K562 (cell line): ENCODE data around the gene BPIFB2. TPM values are rescaled to one million over a fixed set of nuclear protein-coding genes. Genes with fewer than 3 reads are reported as not detected.

Experiments used
- ATAC-seq: fragments of 200-7000 bp; cut with Tn5 transposase; 3 replicates; pipeline ENCODE4 v1.9.1; 2020; ENCODE audit warnings: moderate library complexity
- BruUV-seq: library from RNA; stranded (reverse); fragments of 400-500 nt; replicated peaks from 2 replicates; lab custom pipeline; 2021; lab: Mats Ljungman, UMichigan
- CTCF ChIA-PET: fragments of 300-600 bp; formaldehyde crosslinking; extraction: SDS; loops from one replicate; lab custom pipeline; 2021; ENCODE audit warnings: low intra/inter-chr PET ratio; lab: Yijun Ruan, JAX
- POLR2A ChIA-PET: fragments of 300-600, 350-650 bp; sonication (Branson Sonifier 250); formaldehyde crosslinking; extraction: SDS; loops from one replicate; lab custom pipeline; 2021; ENCODE audit warnings: antibody characterized with exemption, inconsistent platforms; lab: Yijun Ruan, JAX
- DNase-seq, 4 experiments: peaks; one replicate each; pipeline versions ENCODE4 v3.0.0 to v3.0.0-alpha.2; 2011 to 2018; ENCODE audit warnings: low spot score in 3 of 4, mixed read lengths in 3 of 4; ENCODE audit errors: extremely low read depth in 1 of 4
- FAIRE-seq: peaks from 2 replicates; lab custom pipeline; 2011; peaks lifted over from hg19 to GRCh38; lab: Jason Lieb, UNC
- H2AFZ ChIP-seq: 2 replicates; pipeline ENCODE4 v1.6.0; 2011; ENCODE audit warnings: low read depth, low read length, control low read depth, inconsistent platforms
- H3K27ac ChIP-seq: fragments of 200-600 bp; 3 replicates; pipeline ENCODE4 v1.8.0; 2011; ENCODE audit warnings: low read depth, mild to moderate bottlenecking, control low read depth, inconsistent platforms, low read length, moderate library complexity, mixed read lengths; ENCODE audit errors: extremely low read depth
- H3K27me3 ChIP-seq, 2 experiments: fragments of 300-600 bp in 1 of 2; 2 replicates in 1 of 2; 3 replicates in 1 of 2; pipeline versions ENCODE4 v1.6.0 to v1.8.0; 2011; ENCODE audit warnings: inconsistent platforms in 2 of 2, low read length in 2 of 2, mild to moderate bottlenecking in 1 of 2, mixed read lengths in 1 of 2, moderate library complexity in 1 of 2; ENCODE audit not compliant: control insufficient read depth in 2 of 2, insufficient read depth in 2 of 2
- H3K36me3 ChIP-seq: fragments of 300-600 bp; 3 replicates; pipeline ENCODE4 v1.8.0; 2011; ENCODE audit warnings: mild to moderate bottlenecking, low read length, inconsistent platforms; ENCODE audit not compliant: control insufficient read depth, insufficient read depth
- H3K4me1 ChIP-seq, 2 experiments: fragments of 200-600 bp in 1 of 2; replicated peaks in 1 of 2; 2 replicates in 1 of 2; 3 replicates in 1 of 2; pipeline versions ENCODE4 v1.5.1 to v1.8.0; 2011; ENCODE audit warnings: inconsistent platforms in 2 of 2, low read length in 2 of 2, mild to moderate bottlenecking in 1 of 2, mixed read lengths in 1 of 2, moderate library complexity in 1 of 2; ENCODE audit not compliant: control insufficient read depth in 2 of 2, insufficient read depth in 2 of 2
- H3K4me2 ChIP-seq: 2 replicates; pipeline ENCODE4 v1.6.1; 2011; ENCODE audit warnings: low read length, control low read depth, inconsistent platforms, mixed read lengths; ENCODE audit not compliant: insufficient read depth
- H3K4me3 ChIP-seq: fragments of 200-600 bp; sonication (generic), shearing (Covaris generic); 2 replicates; pipeline ENCODE4 v1.5.1; 2016; ENCODE audit warnings: control low read depth, inconsistent platforms
- H3K79me2 ChIP-seq: fragments of 200-600 bp; 3 replicates; pipeline ENCODE4 v1.8.0; 2011; ENCODE audit warnings: low read length, inconsistent platforms; ENCODE audit not compliant: control insufficient read depth, insufficient read depth
- H3K9ac ChIP-seq, 2 experiments: 2 replicates each; pipeline versions ENCODE4 v1.6.0 to v1.6.1; 2011; ENCODE audit warnings: low read depth in 2 of 2, low read length in 2 of 2, control low read depth in 1 of 2, inconsistent platforms in 1 of 2, mild to moderate bottlenecking in 1 of 2, mixed read lengths in 1 of 2; ENCODE audit not compliant: insufficient read depth in 1 of 2
- H3K9me1 ChIP-seq: one replicate; pipeline ENCODE4 v1.6.0; 2011; ENCODE audit warnings: inconsistent platforms, mild to moderate bottlenecking, low read length, moderate library complexity; ENCODE audit not compliant: control insufficient read depth, insufficient read depth
- H3K9me3 ChIP-seq: replicated peaks from 2 replicates; pipeline ENCODE4 v1.5.1; 2011; ENCODE audit warnings: low read depth, low read length, inconsistent platforms; ENCODE audit not compliant: control insufficient read depth, insufficient read depth
- H4K20me1 ChIP-seq: replicated peaks from 2 replicates; pipeline ENCODE4 v1.6.1; 2011; ENCODE audit warnings: low read length, inconsistent platforms, mixed read lengths; ENCODE audit not compliant: control insufficient read depth, insufficient read depth
- BCOR ChIP-seq: fragments of 450-650 bp; IDR thresholded peaks from 2 replicates; pipeline ENCODE4 v1.6.1; 2016
- ELF1 ChIP-seq: fragments of 200-800 bp; sonication (Bioruptor generic); IDR thresholded peaks from 2 replicates; pipeline ENCODE4 v1.6.1; 2016; ENCODE audit warnings: missing genetic modification characterization, missing compliant biosample characterization
- ELF2 ChIP-seq: fragments of 250-450 bp; sonication (Bioruptor Pico); IDR thresholded peaks from 2 replicates; pipeline ENCODE4 v1.5.0; 2021; ENCODE audit warnings: mild to moderate bottlenecking
- ERF ChIP-seq: fragments of 450-650 bp; formaldehyde crosslinking; IDR thresholded peaks from 2 replicates; pipeline ENCODE4 v1.4.0; 2020; ENCODE audit warnings: mild to moderate bottlenecking, mixed read lengths
- ESRRA ChIP-seq: fragments of 450-650 bp; IDR thresholded peaks from 2 replicates; pipeline ENCODE4 v1.6.1; 2014; ENCODE audit warnings: low read depth, mild to moderate bottlenecking, moderate library complexity, borderline replicate concordance
- HNRNPL ChIP-seq: fragments of 200-400 bp; formaldehyde crosslinking; IDR thresholded peaks from 2 replicates; pipeline ENCODE4 v1.6.1; 2017; ENCODE audit warnings: low read depth, mild to moderate bottlenecking, low read length
- HNRNPLL ChIP-seq: fragments of 200-400 bp; formaldehyde crosslinking; IDR thresholded peaks from 2 replicates; pipeline ENCODE4 v1.6.1; 2017; ENCODE audit warnings: low read length, low read depth, mild to moderate bottlenecking; ENCODE audit not compliant: poor library complexity, severe bottlenecking
- MAFK ChIP-seq: IDR thresholded peaks from 2 replicates; pipeline ENCODE4 v1.6.1; 2011; ENCODE audit warnings: low read length, improper control_type of control experiment
- SOX6 ChIP-seq: fragments of 450-650 bp; IDR thresholded peaks from 2 replicates; pipeline ENCODE4 v1.6.1; 2014; ENCODE audit warnings: mild to moderate bottlenecking
- SPI1 ChIP-seq: IDR thresholded peaks from 2 replicates; pipeline ENCODE4 v1.6.1; 2011; ENCODE audit warnings: low read depth, low read length, control low read depth, borderline replicate concordance
- TSC22D4 ChIP-seq: fragments of 450-650 bp; IDR thresholded peaks from 2 replicates; pipeline ENCODE4 v1.6.1; 2016; ENCODE audit warnings: missing genetic modification characterization, missing biosample characterization, control low read depth
- ZNF212 ChIP-seq: fragments of 450-650 bp; formaldehyde crosslinking; IDR thresholded peaks from 2 replicates; pipeline ENCODE4 v1.4.0; 2020; ENCODE audit warnings: mild to moderate bottlenecking
- ZNF644 ChIP-seq: fragments of 200-800 bp; sonication (Bioruptor generic); IDR thresholded peaks from 2 replicates; pipeline ENCODE4 v1.6.1; 2016; ENCODE audit warnings: low read depth, missing genetic modification characterization, missing compliant biosample characterization
- WGBS: fragments of 100-300 bp; shearing (Covaris generic); methylation state at CpG from one replicate; pipeline ENCODE4 v1.1.6; 2016; ENCODE audit warnings: low coverage, mixed read lengths; ENCODE audit not compliant: insufficient coverage; ENCODE audit errors: missing lambda C conversion rate; 5-methylcytosine and 5-hydroxymethylcytosine counted together
- in situ Hi-C: fragments of 300-500 bp; cut with MboI; formaldehyde crosslinking; loops from 4 replicates; pipeline ENCODE4 v1.15.0; 2018; ENCODE audit warnings: inconsistent platforms, mixed read lengths
- intact Hi-C: fragments of 100-400 bp; cut with micrococcal nuclease; formaldehyde crosslinking; loops from 2 replicates; pipeline ENCODE4 v1.14.2; 2022
- polyA plus RNA-seq, 8 experiments: library from polyadenylated mRNA; depleted of rRNA in 4 of 8; stranded (reverse) in 5 of 8; unstranded in 3 of 8; fragments of >200 nt; fragmentation: Nextera tagmentation in 2 of 8; fragmentation: Illumina TruSeq in 1 of 8; extraction: Ambion mirVana in 2 of 8; extraction: Trizol in 1 of 8; gene quantifications; 2 replicates each; pipeline versions ENCODE4 v1.2.1 to v1.2.3, GENCODE V29; 2011 to 2014; ENCODE audit warnings: inconsistent platforms in 1 of 8, missing spikeins in 1 of 8
- total RNA-seq, 7 experiments: library from RNA; depleted of rRNA in 6 of 7; stranded (reverse); fragments of >200 nt in 6 of 7; fragmentation: Illumina TruSeq in 2 of 7; extraction: Trizol in 2 of 7; gene quantifications; 2 replicates each; pipeline versions ENCODE4 v1.2.1 to v1.2.3, GENCODE V29; 2011 to 2021; ENCODE audit warnings: low replicate concordance in 1 of 7

Gene BPIFB2
- total and polyA plus RNA-seq, 9 of the 15 experiments (the other 6 are each of a cell fraction or from before 2014, with no cell fraction given): not detected

DNA sequence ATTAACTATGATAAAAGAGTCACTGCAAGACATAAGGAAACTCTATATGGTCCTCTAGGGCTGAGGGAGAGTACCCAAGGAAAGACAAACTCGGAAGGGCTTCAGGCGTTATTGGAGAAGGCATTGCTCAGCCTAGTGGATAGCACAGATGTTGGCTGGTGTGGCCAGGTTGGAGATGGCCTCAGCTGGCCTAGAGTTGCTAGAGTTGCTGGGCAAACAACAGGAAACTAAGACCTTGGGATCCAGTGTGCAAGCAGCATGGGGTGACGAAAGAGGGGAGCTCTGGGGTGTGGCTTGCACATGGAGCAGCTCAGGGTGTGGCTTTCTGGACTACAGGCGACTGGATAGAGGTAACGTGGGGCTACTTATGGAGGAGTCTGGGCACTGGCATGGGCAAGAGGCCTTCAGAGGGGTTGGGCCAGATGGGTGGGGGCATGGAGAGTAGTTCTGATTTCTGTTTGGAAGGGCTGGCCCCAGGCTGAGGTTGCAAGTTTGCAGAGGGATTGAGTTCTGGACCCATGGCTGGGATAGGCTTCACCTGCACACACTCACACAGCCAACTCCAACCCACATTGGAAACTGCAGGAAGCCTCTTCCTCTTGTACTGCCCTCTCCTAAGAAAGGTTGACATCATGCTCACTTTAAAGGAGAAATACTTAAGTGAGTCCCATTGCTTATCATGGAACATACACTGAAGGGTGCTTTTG, 18.7 kb downstream of the BPIFB2 start (continued):
- TF ChIP-seq ELF2 (CRISPR knock-in tag) (no peak), ZNF644 (tag) (no peak), ERF (CRISPR knock-in tag) (no peak), SPI1 (no peak)

DNA sequence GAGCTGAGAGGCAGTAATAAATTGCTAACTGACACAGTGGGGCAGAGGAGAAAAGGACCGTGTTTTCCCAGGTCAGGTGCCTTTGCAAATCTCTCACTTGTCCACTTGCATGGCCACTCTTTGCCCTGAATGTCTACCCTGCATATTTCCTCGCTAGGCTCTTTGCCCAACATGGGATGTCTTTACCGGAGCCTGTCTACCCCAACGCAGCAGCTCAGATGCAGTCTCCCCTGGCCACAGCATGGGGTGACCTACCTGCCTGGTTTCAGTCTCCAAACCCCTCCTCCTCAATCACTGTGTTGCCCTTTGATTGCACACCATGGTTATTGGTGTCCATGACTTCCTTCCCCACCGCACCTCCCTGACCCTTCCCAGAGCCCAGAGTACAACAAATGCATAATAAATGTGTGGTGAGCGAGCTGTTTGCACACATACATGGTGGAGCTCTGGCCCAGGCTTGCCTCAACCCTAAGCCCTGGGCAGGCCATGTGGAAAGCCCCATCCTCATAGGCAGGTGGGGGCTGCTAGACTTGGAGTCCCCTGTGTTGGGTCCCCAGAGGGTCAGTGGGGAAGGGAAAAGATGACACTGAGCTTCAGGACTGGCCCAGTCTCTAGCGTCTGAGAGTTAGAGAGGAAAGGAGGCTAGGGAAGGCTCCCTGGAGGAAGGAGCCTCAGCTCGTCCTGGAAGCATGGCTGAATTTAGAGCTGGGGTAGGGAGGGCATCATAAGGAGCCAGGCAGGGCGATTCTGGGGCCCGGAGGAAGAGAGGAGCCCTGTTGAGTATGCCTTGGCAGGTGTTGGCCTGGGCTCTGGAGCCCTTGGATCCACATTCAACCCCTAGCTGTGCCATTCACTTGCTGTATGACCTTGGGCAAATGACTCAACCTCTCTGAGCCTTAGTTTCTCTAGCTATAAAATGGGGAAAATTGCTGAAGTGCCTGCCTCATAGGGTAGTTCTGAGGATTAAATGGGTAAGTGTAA, 19.6 kb downstream of the BPIFB2 start:
- no peak for FAIRE-seq
- Histone ChIP-seq H3K4me1 (peaks cover 0 to 3% of the 10 kb centered on the region in 2 experiments; a peak in 1 of 5 replicates), H3K9me1 (no peaks in the 10 kb centered on the region), H3K27me3 (no peaks in the 10 kb centered on the region; a peak in 2 of 5 replicates), H3K4me2 (no peak overlapping the region), H3K4me3 (no peak overlapping the region), H2AFZ (no peak overlapping the region), H3K27ac (no peak overlapping the region), H3K9me3 (no peaks in the 10 kb centered on the region), H3K36me3 (no peaks in the 10 kb centered on the region), H3K9ac (no peak overlapping the region), H4K20me1 (no peaks in the 10 kb centered on the region; the same call in 1 of the 2 replicates), H3K79me2 (no peaks in the 10 kb centered on the region)
- BruUV-seq: no TSS peak
- no peak for DNase-seq
- WGBS: 2% methylated on average over 8 of the region's 10 CpGs
- no peak for TF ChIP-seq MAFK
- TF ChIP-seq HNRNPL: no peak
- TF ChIP-seq ZNF212 (CRISPR knock-in tag): no peak
- no peak for TF ChIP-seq TSC22D4 (tag)
- 0 out of 2 replicates have a peak, but pooled peaks have one; percentile 15 for TF ChIP-seq ESRRA
- 0 out of 2 replicates have a peak, but pooled peaks have one; percentile 30 for TF ChIP-seq BCOR
- TF ChIP-seq ELF1: no peak
- no peak for TF ChIP-seq SOX6
- no peak for TF ChIP-seq HNRNPLL
- ChIA-PET POLR2A (interaction anchor here (0.6 to 1.2 kb wide), 2 partner anchors 8 to 10 kb away, joined by 3 to 7 read pairs; no protein-coding TSS in a partner anchor), CTCF (no interaction called here)
- in situ Hi-C loops (no loop called here), intact Hi-C loops (no loop called here)
- ATAC-seq: no peak
